Measurements from ENCODE around the gene MSANTD1. TPM values are rescaled to one million over a fixed set of nuclear protein-coding genes. Genes with fewer than 3 reads are reported as not detected.

MSANTD1 gene
- polyA plus RNA-seq, 1 of the 3 experiments (the other 2 are of a cell fraction): 0.15 TPM

DNA sequence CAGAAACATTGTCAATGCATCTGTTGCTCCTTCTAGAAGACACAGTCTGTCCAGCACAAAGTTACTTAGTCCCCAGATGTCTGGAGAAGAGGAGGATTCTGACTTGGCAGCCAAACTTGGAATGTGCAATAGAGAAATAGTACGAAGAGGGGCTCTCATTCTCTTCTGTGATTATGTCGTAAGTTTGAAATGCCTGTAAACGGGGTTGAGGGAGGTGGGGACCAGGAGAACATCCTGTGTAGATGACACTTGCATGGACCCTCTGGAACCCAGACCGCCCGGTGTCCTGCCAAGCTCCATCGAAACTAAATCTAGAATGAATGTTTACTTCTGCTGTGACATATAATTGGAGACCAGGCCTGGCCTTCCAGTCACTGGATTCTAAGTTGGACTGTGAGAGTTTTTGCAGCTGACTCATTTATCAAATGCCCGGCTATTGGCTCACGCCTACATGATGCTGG lies 45.0 kb upstream of the MSANTD1 start:
- no peaks in the 10 kb centered on the region for H3K9me2 ChIP-seq
- H3K4me1 ChIP-seq (ENCODE audit: control insufficient read depth in 1 of 2, insufficient read depth in 2 of 2, low read depth in 1 of 2, low read length in 1 of 2): peaks cover 0 to 17% of the 10 kb centered on the region in 2 experiments; a peak in 2 of 4 replicates
- H3K79me2 ChIP-seq (ENCODE audit: insufficient read depth): no peaks in the 10 kb centered on the region
- no peak overlapping the region for H2AFZ ChIP-seq (ENCODE audit: low read depth)
- no peak overlapping the region for H3K4me3 ChIP-seq (ENCODE audit: low read depth in 2 of 2, low read length in 1 of 2)
- H4K20me1 ChIP-seq (ENCODE audit: insufficient read depth): no peaks in the 10 kb centered on the region
- WGBS (ENCODE audit: low lambda C conversion rate): 85% methylated on average over 8 of the region's 8 CpGs
- no peak for DNase-seq
- no peak overlapping the region for H3K9ac ChIP-seq
- H3K27me3 ChIP-seq (ENCODE audit: insufficient read depth): no peaks in the 10 kb centered on the region
- no peak overlapping the region for H3K4me2 ChIP-seq
- H3K9me3 ChIP-seq: no peaks in the 10 kb centered on the region
- no peak for TF ChIP-seq EP300 (IDR thresholded peaks at IDR 0.05; ENCODE audit: borderline replicate concordance in 1 of 2, low read depth in 1 of 2, low read length in 1 of 2)
- TF ChIP-seq, protein P1, sequence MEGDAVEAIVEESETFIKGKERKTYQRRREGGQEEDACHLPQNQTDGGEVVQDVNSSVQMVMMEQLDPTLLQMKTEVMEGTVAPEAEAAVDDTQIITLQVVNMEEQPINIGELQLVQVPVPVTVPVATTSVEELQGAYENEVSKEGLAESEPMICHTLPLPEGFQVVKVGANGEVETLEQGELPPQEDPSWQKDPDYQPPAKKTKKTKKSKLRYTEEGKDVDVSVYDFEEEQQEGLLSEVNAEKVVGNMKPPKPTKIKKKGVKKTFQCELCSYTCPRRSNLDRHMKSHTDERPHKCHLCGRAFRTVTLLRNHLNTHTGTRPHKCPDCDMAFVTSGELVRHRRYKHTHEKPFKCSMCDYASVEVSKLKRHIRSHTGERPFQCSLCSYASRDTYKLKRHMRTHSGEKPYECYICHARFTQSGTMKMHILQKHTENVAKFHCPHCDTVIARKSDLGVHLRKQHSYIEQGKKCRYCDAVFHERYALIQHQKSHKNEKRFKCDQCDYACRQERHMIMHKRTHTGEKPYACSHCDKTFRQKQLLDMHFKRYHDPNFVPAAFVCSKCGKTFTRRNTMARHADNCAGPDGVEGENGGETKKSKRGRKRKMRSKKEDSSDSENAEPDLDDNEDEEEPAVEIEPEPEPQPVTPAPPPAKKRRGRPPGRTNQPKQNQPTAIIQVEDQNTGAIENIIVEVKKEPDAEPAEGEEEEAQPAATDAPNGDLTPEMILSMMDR (IDR thresholded peaks at IDR 0.05): no peak
- TF ChIP-seq RXRA (IDR thresholded peaks at IDR 0.05; ENCODE audit: borderline replicate concordance, low read depth): no peak
- no peak for TF ChIP-seq GATA2 (CRISPR knock-in tag; IDR thresholded peaks at IDR 0.05)
- TF ChIP-seq, protein P2, sequence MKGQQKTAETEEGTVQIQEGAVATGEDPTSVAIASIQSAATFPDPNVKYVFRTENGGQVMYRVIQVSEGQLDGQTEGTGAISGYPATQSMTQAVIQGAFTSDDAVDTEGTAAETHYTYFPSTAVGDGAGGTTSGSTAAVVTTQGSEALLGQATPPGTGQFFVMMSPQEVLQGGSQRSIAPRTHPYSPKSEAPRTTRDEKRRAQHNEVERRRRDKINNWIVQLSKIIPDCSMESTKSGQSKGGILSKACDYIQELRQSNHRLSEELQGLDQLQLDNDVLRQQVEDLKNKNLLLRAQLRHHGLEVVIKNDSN (IDR thresholded peaks at IDR 0.05; ENCODE audit: borderline replicate concordance, low read depth): no peak
- no peak for TF ChIP-seq FOSL2 (IDR thresholded peaks at IDR 0.05; ENCODE audit: borderline replicate concordance, low read depth)
- TF ChIP-seq JUND (IDR thresholded peaks at IDR 0.05): no peak
- TF ChIP-seq, protein P3, sequence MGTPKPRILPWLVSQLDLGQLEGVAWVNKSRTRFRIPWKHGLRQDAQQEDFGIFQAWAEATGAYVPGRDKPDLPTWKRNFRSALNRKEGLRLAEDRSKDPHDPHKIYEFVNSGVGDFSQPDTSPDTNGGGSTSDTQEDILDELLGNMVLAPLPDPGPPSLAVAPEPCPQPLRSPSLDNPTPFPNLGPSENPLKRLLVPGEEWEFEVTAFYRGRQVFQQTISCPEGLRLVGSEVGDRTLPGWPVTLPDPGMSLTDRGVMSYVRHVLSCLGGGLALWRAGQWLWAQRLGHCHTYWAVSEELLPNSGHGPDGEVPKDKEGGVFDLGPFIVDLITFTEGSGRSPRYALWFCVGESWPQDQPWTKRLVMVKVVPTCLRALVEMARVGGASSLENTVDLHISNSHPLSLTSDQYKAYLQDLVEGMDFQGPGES (IDR thresholded peaks at IDR 0.05; ENCODE audit: low read depth, low read length): no peak
- TF ChIP-seq NFIC (IDR thresholded peaks at IDR 0.05; ENCODE audit: borderline replicate concordance): no peak
- TF ChIP-seq FOXJ3 (CRISPR knock-in tag; IDR thresholded peaks at IDR 0.05): no peak
- no peak for TF ChIP-seq GABPA (IDR thresholded peaks at IDR 0.05; ENCODE audit: low read depth)
- TF ChIP-seq RAD21 (IDR thresholded peaks at IDR 0.05; ENCODE audit: low read length): no peak
- TF ChIP-seq SIN3A (IDR thresholded peaks at IDR 0.05; ENCODE audit: borderline replicate concordance, low read depth, low read length): no peak
- no peak for TF ChIP-seq EZH2phosphoT487 (IDR thresholded peaks at IDR 0.05; ENCODE audit: borderline replicate concordance, low read depth)
- no peak for TF ChIP-seq MXI1 (IDR thresholded peaks at IDR 0.05; ENCODE audit: low read depth, low read length)
- no peak for TF ChIP-seq SMC3 (IDR thresholded peaks at IDR 0.05; ENCODE audit: low read depth, low read length)
- TF ChIP-seq YY1 (IDR thresholded peaks at IDR 0.05; ENCODE audit: low read depth): no peak
- no peak for TF ChIP-seq FOXM1 (IDR thresholded peaks at IDR 0.05; ENCODE audit: low read depth)
- no peak for TF ChIP-seq TEAD4 (IDR thresholded peaks at IDR 0.05; ENCODE audit: borderline replicate concordance, insufficient read depth)
- TF ChIP-seq, protein P4, sequence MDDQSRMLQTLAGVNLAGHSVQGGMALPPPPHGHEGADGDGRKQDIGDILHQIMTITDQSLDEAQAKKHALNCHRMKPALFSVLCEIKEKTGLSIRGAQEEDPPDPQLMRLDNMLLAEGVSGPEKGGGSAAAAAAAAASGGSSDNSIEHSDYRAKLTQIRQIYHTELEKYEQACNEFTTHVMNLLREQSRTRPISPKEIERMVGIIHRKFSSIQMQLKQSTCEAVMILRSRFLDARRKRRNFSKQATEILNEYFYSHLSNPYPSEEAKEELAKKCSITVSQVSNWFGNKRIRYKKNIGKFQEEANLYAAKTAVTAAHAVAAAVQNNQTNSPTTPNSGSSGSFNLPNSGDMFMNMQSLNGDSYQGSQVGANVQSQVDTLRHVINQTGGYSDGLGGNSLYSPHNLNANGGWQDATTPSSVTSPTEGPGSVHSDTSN (IDR thresholded peaks at IDR 0.05): no peak
- H3F3A ChIP-seq (replicated peaks; ENCODE audit: insufficient read depth): no peaks in the 10 kb centered on the region
- ChIA-PET POLR2A (no interaction called here), CTCF (no interaction called here)
- H3K36me3 ChIP-seq (replicated peaks in 1 of 2; ENCODE audit: control insufficient read depth in 1 of 2, insufficient read depth in 2 of 2, low read length in 1 of 2): peaks cover 45 to 53% of the 10 kb centered on the region in 2 experiments
- H3K27ac ChIP-seq (ENCODE audit: low read depth in 2 of 2, low read length in 1 of 2): no peak overlapping the region
